Glomerular visceral epithelial cell (primary cell): ENCODE data around the gene AGBL1.

Experiments used
- DNase-seq: peaks from one replicate; pipeline ENCODE4 v3.0.0-alpha.2; 2016; ENCODE audit errors: extremely low spot score

The AGBL1 gene

DNA sequence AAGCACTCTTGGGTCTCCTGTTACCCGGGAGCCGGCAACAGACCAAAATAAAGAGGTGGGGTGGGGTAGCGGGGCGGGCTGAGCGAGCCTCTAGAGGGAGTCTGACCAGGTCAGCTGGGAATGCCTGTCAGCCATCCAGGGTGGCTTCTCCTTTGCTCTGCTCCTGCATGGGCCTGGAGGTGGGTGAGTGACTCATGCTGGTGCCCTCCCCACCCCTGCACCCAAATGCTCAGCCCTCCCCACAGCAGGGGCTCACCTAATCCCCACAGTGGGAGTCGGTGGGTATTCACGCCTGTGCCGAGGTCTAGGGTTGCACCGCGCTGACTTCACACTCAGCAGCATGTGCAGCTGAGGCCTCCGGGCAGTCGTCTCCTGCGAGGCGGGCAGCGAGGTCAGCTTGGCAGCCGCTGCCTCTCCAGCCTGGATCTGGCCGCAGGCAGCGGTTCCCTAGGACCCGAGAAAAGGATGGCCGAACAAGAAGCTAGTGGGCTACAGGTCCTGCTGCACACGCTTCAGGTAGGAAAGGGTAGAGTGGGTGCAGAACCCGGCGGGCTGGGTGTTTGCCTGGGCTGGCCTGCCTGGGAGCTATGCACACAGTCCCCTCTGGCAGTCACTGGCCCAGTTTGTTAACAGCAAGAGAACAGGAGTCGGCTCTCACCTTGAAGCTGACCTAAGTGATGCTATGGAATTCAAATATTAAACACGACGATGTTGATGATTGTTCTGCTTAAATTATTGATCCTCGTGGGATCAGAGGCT lies at the start of gene AGBL1:
Gene AGBL1 (plus strand): TSS at position 364 of the 759 bp plus-strand sequence.
- DNase-seq = no peak

DNA sequence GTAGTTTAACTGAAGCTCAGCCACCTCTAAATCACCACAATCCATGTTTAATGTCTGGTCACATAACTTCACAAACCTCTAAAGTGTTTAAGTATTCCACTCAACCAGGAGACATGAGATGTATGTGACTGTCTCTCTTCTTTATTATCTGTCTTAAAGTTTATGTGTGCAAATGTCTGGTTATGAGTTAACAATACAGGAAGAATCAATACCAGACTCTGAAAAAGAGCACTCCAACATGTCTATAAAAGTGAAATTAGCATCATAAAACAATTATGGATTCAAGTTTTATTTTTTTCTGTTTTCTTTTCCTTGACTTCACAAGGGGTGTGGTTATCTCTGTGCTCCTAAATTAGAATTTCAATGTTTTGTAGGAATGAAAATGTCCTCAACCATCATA lies 44.8 kb upstream of the AGBL1 start:
- DNase-seq = no peak

DNA sequence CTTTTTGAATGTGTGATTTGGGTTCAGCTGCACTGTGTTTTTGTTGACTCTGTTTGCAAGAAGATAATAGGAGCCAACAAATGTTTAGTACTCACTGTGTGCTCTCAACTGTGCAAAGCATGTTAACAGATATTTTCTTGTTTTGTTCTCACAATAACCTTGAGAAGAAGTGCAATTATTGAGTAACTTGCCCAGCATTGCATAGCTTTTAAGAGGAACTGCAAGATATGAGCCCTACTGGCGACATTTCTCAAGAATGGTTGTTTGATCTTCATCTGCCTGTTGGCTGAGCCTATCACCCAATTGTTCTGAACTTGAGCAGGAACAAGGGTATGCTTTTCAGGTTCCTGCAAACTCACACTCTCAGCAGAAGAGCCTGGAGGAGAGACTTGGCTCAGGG lies 43.4 kb upstream of the AGBL1 start:
- DNase-seq = no peak

DNA sequence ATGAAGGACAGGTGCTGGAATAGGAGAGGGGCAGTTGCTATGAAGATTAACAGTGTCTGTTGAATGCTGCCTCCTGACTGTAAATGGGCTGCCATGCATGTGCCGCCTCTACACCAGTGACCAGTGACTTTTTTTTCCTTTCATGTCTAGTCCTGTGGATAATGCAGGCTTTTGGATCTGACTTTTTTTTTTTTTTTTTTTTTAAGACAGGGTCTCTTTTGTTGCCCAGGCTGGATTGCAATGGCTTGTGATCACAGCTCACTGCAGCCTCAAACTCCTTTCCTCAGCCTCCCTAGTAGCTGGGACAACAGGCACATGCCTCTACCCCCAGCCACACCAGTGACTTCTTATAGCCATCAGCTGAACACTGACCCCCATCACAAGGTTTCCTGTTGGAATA lies 41.2 kb upstream of the AGBL1 start:
- no peak for DNase-seq

DNA sequence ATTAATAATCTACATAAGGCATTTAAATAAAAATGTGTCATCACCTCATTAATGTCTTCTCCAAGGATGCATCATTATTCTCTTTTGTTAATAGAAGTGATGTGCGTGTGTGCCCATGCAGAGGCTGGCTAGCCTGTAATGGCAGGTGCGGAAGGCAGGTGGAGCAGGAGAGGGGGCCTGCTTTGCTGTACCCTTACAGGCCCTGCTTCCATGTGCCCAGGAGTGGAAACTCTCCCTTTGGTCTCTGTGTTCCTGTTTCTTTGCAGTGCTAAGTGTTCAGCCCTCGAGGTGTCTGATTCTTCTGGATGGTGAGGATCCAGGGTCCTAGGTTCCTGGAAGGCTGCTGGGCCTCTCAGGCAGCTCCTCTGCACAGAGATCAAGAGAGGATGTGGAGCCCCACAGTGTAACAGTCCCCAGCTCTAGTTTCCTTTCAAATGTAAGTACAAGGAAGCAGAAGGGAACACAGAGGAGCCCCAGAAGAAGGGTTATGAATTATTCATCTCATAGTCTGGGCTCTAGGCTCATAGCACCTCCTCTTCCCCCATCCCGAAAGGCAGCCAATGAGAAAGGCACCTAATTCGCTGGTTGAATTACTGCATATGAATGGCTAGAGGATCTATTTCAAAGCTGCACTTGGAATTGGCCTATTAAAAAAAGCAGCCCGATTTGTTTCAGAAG lies 39.2 kb upstream of the AGBL1 start:
- DNase-seq = no peak

DNA sequence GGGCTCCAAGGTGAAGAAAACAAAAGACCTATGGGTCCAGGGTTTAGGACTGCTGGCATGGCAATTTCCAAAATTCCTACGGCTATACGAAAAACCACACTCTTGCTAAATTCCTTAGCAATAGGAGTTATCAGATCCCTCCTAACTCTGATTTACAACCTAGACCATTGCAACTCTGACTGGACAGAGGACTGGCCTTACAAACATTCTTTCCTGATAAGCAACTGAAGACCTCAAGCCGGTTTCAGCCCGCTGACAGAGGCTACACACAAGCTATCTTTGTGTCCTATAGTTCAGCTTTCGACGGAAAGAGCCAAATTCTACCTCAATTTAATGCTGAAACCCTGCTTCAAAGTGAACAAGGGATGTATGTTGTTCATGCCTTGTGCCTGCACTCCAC lies 38.3 kb upstream of the AGBL1 start:
- DNase-seq = no peak

DNA sequence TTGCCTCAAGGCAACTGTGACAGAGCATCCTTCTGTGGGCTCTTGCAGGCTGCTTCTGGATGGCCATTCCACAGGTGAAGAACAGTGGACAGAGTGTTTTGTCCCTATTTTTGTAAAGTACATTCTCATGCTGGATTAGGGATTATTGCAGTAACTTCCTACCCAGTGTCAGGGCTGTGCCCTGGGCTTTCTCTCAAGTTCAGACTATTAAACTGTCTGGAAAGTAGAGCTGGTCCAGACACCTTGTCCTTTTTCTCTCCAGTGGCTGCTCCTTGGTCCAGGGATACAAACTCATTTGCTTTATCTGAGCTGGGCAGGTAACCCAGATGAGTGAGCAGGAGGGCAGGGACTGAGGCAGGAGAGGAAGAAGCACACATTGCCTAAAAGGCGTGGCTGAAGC lies 37.4 kb upstream of the AGBL1 start:
- DNase-seq = no peak

DNA sequence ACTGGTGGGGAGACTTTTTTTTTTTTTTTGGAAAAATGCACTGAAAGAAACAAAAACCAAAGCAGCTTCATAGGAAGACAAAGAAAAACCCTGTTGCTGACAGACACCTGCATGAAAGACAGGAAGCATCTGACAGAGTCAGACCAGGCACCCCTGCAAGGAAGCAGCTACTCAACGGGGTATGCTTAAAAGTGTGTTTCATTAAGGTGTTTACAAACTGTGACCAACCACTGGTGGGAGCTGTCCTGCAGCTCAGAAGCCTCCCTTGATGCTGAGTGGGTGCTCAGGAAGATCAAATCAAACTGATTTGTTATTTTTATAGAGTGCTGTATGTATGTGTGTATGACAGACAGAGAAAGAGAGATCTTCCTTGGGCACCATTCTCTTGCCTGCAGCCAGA lies 34.7 kb upstream of the AGBL1 start:
- no peak for DNase-seq

DNA sequence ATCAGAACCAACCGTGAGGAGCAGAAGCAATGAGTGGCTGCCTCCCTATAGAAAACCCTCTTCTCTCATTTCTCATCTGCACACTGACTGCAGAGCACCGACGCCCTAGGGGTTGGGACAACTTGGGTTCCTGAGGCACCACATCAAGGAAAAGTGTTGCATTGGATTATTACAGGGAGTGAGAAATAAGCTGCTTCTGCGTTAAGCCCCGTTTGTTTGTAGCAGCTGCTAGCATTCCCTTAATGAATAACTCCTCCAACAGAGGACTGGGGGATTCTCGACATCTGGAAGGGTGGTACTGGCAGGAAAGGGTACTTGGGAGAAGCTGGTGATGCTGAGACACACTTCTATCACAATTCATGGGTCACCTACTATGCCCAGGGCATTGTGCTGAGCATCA lies 25.3 kb upstream of the AGBL1 start:
- DNase-seq = no peak

DNA sequence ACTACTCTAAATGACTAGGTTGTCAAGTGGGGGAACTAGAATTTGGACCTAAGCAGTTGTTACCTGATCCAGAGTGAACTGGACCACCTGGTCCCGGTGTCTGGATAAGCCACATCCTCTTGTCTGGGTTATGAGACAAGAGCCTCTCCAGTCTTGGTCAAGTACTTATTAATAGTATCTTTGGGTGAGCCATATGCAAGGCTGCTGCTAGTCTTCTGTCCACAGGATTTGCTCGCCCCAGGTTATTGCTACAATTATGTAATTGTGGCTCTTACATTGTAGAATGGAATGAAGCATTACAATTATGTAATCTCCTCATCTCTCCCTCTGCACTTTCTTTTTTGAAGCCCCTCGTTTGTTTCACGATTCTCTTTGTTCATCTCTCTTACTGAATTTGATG lies 24.0 kb upstream of the AGBL1 start:
- no peak for DNase-seq

DNA sequence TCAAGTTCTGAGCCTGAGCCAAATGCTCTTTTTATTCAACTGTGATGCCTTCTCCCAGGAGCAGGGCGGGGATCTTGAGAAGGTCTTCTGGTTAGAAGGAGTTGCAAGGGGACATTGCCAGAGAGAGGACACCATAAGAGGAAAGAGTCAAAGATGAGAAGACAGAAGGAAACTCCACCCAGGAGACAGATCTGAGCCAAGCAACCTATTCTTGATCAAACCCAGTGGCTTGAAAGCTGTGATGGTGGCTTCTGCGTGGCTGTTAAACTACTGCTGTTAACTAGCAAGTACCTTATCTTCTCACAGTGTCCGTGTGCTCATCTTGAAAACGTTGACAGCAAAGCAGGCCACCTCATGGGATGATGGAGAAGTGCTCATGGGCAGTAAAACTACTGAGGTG lies 19.8 kb upstream of the AGBL1 start:
- DNase-seq = no peak

DNA sequence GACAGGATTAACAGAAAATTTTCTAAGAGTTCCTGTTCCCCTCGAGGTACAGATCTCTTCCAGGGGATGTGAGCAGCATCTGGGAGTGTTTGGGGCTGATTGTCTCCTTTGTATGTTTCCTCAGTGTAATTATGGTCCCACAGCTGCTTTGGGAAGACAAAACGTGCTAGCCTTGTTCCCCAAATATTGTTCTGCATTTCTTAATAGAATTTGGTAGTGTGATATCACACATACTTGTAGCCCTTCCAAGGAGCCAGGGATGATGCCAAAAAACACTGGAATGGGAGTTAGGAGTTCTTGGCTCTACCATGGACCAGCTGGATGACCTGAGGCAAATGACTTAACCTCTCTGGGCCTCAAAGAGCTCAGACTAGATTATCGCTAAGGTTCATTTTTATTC lies 19.0 kb upstream of the AGBL1 start:
- DNase-seq = no peak

DNA sequence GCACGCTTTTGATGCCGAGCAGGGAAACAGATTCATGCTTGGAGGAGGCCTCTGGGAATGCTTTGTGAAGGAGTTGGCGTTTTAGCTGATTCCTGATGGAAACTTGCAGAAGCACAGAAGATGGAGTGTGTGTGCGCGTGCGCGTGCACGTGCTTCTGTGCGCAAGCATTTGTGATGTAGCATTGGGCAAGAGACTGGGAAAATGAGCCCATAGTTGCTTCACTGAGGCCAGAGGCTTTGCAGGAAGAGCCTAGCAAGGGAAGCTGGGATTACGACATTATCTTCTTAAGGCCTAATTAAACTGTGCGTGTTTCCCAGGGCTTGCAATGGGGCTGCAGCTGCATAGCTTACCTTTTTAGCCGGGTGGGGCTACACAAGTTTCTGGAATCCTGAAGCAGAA lies 18.1 kb upstream of the AGBL1 start:
- DNase-seq = no peak

DNA sequence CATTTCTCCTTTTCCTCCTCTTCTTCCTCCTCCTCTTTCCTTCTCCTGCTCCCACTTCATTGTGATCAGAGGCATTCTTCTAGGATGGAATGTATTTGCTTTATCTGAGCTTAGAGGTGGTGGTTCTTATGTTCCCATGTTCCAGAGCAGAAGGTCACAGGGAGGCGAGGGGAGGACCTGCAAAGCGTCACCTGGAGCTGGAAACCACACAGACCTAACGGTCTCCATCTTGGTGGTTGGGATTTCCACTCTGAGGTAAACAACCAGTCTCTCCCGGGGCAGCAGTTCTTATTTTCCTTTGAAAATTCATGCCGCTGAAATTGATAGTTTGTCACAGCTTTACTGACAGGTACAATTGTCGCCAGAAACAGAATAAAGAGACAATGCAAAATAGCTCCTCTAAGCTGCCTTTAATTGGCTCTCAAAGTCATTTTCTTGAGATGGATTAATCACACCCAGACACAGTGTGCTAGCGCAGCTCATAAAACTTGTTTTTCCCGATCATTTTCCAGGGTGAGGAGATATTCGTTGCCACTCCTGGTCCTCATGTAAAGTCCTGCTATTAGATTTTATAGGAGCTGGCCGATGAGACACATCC lies 16.9 kb upstream of the AGBL1 start:
- no peak for DNase-seq

DNA sequence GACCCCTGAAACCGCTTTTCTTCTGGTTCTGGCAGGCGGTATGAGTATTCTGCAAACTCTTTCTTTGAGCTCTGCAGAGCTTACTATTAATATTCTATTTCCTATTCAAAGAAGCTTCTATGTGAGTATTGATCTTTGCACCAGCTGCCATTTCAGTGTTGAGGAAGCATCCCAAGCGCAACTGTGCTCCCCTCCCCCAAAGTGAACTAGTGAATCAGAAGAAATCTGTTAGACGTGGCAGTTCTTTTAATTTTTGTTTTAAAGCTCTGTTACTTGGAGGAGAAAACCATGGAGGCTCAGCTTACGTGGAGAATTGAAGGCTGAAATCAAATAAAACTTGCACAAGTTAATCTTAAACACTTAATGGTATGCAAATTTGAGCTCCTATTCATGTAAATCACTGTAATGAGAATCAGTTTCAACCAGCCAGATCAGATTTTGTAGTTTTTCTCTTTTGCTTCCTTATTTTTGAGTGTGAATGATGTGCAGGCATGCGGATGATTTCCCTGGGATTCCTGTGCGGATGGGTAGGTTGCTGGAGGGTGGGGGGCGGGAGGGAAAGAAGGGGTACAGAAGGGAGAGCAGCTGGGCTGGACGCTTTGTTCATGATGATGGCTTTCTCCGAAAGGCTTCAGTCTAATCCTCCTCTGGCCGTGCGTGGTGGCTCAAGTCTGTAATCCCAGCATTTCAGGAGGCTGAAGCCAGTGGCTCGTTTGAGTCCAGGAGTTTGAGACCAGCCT lies 16.1 kb upstream of the AGBL1 start:
- DNase-seq = no peak

DNA sequence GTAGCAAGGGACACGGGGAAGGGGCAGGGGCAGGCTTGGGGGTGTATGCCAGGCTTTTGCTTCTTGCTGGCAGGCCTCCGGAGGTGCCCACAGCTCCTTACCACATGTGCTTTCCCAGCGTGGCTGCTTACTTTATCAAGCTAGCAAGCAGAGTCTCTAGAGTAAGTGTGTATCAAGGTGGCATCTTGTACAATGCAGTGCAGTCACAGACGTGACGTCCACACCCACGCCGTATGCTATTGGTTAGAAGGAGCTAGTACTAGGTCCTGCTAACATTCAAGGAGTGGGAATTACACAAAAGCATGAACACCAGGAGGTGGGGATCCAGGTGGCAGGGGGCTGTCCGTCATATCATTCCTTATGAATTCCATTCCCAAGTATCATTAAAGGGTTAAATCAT lies 15.3 kb upstream of the AGBL1 start:
- DNase-seq = no peak

DNA sequence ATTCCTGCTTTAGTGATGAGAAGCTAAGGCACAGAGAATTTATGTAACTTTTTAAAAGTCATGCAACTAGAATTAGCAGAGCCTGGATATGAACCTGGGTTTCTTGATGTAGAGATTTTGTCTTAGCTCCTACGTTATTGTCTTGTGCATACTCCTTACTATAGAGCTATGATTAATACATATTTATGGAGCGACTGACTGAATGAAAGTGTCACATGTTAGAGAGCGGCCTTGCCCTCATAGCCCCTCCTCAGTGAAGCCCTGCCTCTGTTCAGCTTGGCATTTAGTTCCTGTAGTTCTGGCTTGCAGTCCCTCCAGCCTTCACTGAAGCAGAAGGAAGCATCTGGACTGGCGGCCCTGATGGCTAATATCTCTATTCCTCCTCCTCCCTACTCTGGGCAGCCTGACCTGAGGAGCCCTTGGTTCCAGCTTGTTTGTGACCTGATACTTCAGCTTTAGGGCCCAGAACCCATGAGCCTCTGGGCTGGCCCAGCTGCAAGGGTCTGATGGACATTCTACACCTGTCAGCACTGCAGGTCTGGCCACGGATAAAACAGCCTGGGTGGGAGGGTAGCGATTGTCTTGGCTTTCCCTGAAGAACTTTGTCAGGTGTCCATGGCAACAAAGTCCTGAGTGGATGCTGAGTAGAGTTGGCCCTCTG lies 13.4 kb upstream of the AGBL1 start:
- DNase-seq = no peak

DNA sequence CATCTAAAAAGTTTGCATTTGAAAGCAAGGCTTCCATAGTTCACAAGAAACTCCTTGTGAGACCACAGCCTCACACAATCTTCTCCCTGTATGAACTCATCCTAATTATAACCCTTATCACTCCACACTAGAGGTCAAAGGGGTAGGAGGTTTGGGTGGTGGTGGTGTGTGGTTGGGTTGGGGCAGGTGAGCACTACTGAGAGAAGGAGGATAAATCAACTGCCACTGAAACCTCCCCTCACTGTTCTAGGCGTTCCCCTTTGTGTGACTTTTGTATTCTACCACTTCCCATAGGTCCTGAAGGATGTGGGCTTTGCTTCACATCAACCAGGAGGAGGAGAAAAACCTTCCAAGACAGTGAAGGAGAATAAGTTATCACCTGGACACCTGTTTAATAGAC lies 6.4 kb upstream of the AGBL1 start:
- DNase-seq = no peak

DNA sequence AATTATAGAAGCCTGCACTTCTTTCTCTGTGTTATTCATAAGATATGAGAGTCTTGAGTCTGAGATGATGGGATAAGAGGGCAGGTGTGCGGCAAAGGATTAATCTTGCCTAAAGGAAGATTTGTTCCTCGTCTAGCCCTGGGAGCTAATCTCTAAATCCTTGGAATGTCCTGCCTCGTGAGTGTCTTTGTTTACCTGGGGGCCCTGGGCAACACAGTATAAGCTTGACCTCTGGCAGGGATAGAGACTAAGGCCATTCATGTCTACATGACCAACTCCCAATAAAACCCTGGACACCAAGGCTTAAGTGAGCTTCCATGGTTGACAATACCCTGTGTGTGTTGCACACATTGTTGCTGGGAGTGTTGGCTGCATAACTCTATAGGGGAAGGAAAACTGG lies 3.2 kb upstream of the AGBL1 start:
- DNase-seq = no peak

DNA sequence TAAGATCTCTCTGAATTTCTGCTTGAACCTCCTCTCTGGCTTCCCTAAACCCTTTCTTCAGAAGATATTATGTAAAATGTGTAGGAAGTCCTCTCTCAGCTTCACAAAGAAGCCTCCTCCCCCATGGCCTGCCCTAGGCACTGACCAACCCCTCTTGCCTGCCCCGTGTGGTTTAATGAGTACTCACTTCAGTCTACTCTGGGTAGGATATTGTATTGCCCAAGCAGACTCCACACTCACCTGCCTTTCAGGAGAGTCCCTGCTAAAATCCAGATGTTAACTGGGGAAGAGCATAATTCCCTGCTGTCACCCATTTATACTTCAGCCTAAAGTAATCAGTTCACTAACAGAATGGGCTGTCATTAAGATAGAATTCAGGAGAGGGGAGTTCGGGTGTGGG lies 2.6 kb upstream of the AGBL1 start:
- DNase-seq = no peak

DNA sequence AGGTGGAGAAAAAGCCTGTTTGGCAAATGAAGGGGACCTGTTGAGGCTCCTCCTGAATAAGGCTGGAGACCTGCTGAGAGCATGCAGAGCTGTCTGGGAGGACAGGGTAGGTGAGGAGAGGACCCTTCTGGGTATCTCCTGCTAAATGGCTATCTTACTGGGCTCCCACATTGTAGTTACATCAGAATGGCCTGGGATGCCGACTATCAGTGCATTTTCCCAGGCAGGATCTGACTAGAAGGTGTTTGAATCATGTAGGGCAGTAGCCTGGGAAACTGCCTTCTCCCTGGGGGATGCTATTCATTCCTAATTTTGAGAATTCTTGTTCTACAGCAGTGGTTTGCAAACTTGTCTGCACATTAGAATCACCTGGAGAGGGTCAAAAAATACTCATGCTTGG lies 631 bp downstream of the AGBL1 start:
- no peak for DNase-seq
